GM18858 (cell line): ENCODE results near the gene ABLIM1.
"Not testable (repeated sequence)": the region's sequence is repeated elsewhere in the genome, so short reads cannot be mapped to it uniquely, and the experiment has no call there.

Experiments
- ATAC-seq: cut with Tn5 transposase; IDR thresholded peaks from one replicate; pipeline ENCODE4 v1.9.1; 2021; ENCODE audit not compliant: unreplicated experiment

Gene ABLIM1

DNA sequence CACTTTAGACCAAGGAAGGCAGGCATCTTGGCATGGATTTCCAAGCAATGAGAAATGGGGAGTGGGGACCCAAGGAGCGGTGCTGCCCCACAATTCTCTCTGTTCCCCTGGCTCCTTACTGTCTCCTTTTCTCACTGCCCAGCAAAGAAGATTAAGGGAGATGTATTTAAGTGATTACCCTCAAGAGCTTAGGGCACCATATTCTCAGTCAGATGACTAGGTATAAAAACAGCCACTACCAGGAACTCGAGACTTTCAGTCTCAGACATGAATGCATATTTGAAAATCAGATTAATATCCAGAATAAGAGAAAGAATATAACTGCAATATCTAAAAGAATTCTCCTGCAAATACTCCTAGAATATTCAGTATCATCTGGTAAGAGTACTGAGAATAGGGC lies at the start of gene ABLIM1:
TSS of gene ABLIM1 (minus strand) at position 101 of the 400 bp plus-strand sequence. CDS start at position 26, 75 bp downstream.
- ATAC-seq, result no peak

- no peak for ATAC-seq
These were observed 48.5 kb upstream of the ABLIM1 start for GRCh38 chr10:114706458-114707055.

DNA sequence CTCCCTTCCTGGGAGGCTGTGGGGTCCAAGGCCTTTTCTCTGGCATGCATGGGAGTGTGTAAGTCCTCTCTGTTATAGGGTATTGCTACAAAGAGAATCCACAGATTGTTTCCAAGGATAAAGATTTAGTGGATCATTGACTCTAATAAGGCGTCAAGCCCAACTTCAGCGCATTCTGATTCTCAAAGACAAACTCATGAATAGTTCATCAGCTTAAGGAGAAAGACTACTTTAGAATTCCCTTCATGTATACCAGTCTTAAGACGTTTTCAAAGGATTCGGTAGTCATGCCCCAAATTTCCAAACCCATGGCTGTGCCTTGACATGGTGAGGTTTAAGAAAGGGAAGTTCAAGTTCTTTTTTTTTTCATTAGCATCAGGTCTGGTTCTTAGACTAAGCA lies 46.6 kb upstream of the ABLIM1 start:
- ATAC-seq, result no peak

- ATAC-seq, result no peak
These were observed 45.5 kb upstream of the ABLIM1 start for GRCh38 chr10:114703377-114704107.

DNA sequence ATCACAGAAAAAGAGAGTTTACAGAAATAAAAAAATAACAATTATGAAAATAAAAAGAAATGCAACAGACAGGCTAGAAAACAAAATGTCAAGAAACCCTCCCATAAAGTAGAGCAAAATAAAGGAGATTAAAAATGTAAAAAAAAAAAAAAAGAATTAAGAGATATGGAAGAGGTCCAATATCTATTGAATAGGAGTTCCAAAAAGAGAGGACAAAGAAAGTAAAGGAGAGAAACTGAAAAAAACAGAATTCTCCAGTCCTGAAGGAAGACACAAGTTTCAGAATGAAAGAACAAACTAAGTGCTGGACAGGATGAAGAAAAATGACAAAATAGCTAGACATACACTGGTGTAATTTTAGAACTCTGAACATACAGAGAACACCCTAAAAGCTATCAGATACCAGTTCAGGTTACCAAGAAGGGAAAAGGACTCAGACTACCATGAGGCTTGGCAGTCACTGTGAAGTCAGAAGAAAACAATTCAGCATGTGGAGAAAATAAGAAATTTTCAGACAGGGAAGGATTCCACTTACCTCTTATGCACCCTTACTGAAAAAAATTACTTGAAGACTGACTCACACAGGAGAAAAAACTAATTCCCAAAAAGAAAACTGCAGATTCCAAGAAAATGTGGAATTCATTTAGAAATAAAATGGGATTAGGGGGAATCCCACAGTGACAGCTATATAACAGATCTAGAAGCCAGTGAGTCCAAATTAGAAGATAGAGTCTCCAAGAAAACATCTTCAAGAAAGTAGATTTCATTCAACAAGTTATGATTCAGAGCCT lies 40.4 kb upstream of the ABLIM1 start:
- no peak for ATAC-seq

DNA sequence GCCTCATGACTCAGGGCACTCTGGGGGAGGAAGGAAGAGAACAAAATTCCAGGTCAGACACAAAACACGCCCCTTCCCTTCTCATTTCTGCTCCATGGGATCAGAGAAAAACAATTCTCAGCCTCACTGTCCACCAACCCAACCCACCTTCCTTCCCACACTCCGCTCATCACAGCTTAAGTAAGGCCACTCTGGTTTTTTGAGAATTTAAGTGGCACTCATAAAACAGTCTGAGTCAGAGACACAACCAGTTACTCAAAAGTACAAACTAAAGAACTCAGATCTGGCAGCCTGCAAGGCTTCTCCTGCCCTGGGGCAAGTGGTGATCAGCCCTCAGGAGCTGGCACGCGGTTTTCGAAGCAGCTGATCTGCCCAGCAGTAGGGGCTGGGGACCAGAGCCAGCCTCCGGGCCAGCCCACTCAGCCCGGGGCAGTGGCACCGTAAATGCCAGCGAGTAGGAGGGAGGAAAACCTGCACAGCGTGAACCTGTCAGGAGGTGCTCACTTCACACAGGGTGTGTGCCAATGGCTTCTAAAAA lies 39.1 kb upstream of the ABLIM1 start:
- ATAC-seq, result no peak

DNA sequence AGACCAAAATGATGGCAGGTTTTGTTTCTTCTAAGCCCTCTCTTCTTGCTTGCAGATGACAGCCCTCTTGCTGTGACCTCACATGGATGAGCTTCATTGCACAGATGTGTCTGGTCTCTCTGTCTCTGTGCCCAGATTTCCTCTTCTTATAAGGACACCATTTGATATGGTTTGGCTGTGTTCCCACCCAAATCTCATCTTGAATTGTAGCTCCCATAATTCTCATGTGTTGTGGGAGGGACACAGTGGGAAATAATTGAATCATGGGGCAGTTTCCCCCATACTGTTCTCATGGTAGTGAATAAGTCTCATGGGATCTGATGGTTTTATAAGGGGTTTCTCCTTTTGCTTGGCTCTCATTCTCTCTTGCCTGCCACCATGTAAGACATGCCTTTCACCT lies 38.2 kb upstream of the ABLIM1 start:
- not testable (repeated sequence) for ATAC-seq

- no peak for ATAC-seq
These were observed 36.7 kb upstream of the ABLIM1 start for GRCh38 chr10:114694752-114695151.

GRCh38 chr10:114694062-114694461 lies 36.0 kb upstream of the ABLIM1 start:
- ATAC-seq, result no peak

DNA sequence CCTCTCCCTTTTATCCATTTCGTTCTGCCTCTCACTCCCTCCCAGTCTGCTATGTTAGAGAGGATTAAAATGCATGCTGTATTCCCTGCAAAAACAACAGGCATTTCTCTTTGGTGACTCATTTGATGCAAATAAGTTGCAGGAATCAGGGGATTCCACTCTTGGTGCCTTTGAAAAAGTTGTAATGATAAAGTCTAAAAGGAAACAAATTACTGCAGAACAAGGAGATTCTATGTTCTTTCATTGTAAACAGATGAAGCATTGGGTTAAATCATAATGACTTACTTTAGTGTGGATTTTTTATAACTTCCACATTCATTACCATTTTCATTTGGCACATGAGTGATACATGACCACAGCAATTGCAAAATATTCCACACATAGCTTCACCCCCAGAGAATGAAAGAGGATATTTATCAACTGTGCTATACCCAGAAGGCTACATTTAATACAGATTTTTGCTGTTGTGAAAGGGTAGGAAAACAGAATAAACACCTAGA lies 33.4 kb upstream of the ABLIM1 start:
- ATAC-seq, result no peak

- no peak for ATAC-seq
These were observed 30.7 kb upstream of the ABLIM1 start for GRCh38 chr10:114688786-114689185.

GRCh38 chr10:114687459-114687858 lies 29.4 kb upstream of the ABLIM1 start:
- ATAC-seq, result no peak

DNA sequence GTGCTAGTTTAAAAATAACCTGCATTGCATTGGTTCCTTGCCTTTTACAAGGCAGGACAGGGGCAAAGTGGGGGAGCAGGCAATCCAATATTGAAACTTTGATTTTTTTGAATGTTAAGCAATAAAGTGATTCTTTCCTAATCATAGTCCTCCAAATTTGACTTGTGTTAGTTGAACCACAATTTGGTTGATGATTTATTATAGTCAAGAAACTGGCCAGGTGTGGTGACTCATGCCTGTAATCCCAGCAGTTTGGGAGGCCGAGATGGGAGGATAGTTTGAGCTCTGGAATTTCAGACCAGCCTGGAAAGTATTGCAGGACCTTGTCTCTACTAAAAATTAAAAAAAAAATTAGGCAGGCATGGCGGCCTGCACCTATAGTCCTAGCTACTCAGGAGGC lies 27.9 kb upstream of the ABLIM1 start:
- ATAC-seq, result no peak

GRCh38 chr10:114685456-114685855 lies 27.4 kb upstream of the ABLIM1 start:
- no peak for ATAC-seq

- ATAC-seq, result no peak
These were observed 26.7 kb upstream of the ABLIM1 start for GRCh38 chr10:114684822-114685209.

GRCh38 chr10:114684084-114684821 lies 26.2 kb upstream of the ABLIM1 start:
- ATAC-seq, result no peak

DNA sequence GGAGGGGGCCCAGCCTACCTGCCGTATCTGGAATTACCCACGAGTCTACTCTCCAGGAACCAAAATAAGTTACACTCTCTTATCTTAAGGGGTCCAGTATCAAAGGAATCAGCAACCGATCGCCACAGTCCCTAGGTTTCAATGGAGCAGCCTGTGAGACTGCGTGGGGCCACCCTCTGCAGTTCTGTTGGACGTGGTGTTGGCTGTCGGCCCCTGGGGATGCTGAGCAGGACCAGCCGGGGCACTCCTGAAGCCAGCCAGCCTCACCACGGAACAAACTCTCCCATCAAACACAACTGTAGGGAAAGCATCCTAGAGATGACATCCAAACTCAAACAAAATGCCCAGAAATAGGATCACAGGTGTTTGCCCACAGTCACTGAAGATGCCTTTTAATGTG lies 25.5 kb upstream of the ABLIM1 start:
- ATAC-seq, result no peak

DNA sequence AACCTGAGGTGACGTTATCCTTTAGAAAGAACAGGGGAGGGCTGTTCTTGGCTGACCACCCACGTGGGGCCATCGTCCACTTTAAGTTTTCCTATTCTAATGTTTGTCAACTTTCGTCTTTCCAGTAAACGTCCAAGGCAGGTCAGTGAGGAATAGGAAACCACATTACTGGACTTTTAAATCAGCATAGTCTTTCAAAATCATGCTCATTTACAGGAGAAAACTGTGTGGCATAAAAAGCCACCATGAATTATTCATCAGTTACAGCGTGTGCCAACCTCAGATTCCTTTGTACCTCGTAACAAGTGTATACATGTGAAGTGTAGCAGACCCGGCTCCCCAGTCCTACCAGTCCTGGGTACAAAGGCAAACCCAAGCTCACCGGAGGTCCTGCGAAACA lies 25.1 kb upstream of the ABLIM1 start:
- no peak for ATAC-seq

DNA sequence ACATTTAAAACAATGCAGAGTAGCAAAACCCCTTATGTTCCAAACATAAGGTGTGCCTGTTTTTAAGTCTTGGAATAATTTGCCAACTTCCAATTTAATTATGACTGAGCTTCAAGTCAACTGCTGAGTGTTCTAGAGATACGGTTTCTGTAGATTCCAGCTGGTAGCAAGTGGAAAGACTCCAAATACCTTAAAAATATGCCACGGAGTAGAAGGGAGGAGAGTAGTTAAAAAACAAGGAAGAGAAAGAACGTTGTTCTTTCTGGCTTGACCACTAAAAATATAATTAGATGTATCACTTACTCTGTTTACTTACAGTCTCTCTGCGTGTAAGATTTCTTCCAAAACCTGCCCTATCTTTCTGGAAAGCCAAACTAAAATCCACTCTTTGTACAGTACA lies 24.5 kb upstream of the ABLIM1 start:
- ATAC-seq, result no peak

GRCh38 chr10:114682121-114682520 lies 24.0 kb upstream of the ABLIM1 start:
- no peak for ATAC-seq

- no peak for ATAC-seq
These were observed 23.5 kb upstream of the ABLIM1 start for GRCh38 chr10:114681542-114681941.
